ENCODE measurements around the gene BHLHE23. TPM values are rescaled to one million over a fixed set of nuclear protein-coding genes. Genes with fewer than 3 reads are reported as not detected.

BHLHE23 gene
- total RNA-seq, 4 donors from 2014 or later, result not detected

DNA sequence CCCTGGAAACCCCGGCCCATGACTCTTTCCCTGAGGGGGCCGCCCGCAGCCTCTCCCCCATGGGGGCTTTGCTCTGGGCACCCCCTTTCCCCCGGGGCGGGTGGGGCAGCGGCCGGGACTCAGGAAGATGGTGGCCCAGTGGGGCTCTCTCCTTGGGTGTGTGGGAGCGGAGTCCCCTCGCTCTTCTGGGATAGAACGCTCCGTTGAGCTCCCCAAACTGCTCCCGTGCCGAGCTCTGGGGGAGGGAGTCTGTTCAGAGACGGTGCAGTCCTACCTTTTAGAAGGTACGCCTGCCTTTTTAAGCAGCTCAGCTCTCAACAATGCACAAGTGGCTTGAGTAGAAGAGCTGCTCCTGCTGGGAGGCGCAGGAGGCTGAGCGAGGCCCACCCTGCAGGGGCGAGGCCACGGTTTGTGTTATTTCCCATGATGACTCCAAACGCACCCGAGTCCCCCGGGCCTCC lies 21.7 kb upstream of the BHLHE23 start:
- peaks cover 0 to 9% (median 0%) of the 10 kb centered on the region in 4 donors for H3K4me1 ChIP-seq
- no peak for TF ChIP-seq EP300 (IDR thresholded peaks at IDR 0.05)
- TF ChIP-seq, protein P1, sequence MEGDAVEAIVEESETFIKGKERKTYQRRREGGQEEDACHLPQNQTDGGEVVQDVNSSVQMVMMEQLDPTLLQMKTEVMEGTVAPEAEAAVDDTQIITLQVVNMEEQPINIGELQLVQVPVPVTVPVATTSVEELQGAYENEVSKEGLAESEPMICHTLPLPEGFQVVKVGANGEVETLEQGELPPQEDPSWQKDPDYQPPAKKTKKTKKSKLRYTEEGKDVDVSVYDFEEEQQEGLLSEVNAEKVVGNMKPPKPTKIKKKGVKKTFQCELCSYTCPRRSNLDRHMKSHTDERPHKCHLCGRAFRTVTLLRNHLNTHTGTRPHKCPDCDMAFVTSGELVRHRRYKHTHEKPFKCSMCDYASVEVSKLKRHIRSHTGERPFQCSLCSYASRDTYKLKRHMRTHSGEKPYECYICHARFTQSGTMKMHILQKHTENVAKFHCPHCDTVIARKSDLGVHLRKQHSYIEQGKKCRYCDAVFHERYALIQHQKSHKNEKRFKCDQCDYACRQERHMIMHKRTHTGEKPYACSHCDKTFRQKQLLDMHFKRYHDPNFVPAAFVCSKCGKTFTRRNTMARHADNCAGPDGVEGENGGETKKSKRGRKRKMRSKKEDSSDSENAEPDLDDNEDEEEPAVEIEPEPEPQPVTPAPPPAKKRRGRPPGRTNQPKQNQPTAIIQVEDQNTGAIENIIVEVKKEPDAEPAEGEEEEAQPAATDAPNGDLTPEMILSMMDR (IDR thresholded peaks at IDR 0.05), result no peak
- TF ChIP-seq POLR2A (IDR thresholded peaks at IDR 0.05), result no peak
- 11 to 12% methylated on average over 14 to 19 of the region's 22 CpGs for WGBS, 2 donors
- H3K4me3 ChIP-seq, result no peak overlapping the region
- no peak overlapping the region for H3K27ac ChIP-seq
- H3K27me3 ChIP-seq, result peaks cover 0 to 97% of the 10 kb centered on the region in 2 donors
- no peaks in the 10 kb centered on the region for H3K9me3 ChIP-seq
- no peak for DNase-seq (ENCODE audit: low spot score in 2 of 2)
- no peaks in the 10 kb centered on the region for H3K36me3 ChIP-seq

DNA sequence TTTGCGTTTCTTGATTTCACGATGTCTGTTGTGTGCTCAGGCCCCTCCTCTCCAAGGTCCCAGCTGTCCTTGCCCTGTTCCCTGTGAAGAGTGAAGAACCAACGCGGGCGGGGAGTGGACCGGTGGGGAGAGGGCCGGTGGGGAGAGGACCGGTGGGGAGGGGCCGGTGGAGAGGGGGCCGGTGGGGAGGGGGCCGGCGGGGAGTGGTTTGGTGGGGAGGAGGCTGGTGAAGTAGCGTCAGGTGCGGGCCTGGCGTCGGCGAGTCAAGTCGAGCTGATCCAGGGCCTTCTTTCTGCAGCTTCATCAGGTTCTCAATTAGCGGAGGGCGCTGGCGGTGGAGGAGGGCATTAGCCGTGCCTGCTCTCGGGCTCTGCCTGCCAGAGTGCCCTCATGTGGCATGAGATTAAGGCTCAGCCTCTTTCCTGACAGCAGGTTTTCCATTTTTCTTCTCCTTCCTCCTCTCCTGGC lies 21.2 kb upstream of the BHLHE23 start:
- TF ChIP-seq, protein P1 (IDR thresholded peaks at IDR 0.05), result no peak
- TF ChIP-seq EP300 (IDR thresholded peaks at IDR 0.05), result no peak
- TF ChIP-seq POLR2A (IDR thresholded peaks at IDR 0.05), result no peak
- DNase-seq (ENCODE audit: low spot score in 2 of 2), result no peak
- Histone ChIP-seq H3K27ac (no peak overlapping the region), H3K4me1 (peaks cover 0 to 9% (median 0%) of the 10 kb centered on the region in 4 donors), H3K27me3 (peaks cover 0 to 97% of the 10 kb centered on the region in 2 donors), H3K9me3 (no peaks in the 10 kb centered on the region), H3K36me3 (no peaks in the 10 kb centered on the region), H3K4me3 (no peak overlapping the region)
- WGBS, 2 donors, result 13 to 15% methylated on average over 13 to 16 of the region's 23 CpGs

DNA sequence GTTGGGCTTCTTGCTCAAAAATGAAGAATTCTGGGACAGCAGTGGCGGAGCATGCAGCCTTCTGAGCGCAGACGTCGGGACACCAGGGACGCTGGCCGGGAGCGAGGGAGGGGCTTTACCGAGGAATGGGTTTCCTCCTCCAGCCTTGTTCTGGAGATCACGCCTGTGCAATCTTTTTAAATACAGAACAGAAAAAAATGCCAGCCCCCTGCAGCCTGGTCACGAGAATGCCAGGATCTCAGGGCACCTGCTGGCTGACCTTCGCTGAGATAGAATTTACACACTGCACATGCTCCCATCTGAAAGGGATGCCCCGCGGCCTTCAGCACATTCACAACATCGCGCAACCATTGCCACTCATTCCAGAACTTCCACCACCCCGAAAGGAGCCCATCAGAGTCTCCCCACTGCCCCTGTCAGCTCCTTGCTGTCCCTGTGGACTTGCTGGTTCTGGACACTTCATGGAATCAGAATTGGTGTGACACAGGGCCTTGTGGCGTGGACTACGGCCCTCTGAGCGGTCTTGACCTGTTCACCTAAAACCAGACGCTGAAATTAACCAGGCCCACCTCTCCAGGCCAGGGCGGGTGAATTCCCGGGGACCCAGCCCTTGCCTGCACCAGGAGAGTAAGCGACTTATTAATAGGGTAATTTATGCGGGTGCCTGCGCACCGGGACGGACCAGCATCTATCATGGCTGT lies 20.6 kb upstream of the BHLHE23 start:
- TF ChIP-seq EP300 (IDR thresholded peaks at IDR 0.05) (no peak), POLR2A (IDR thresholded peaks at IDR 0.05) (no peak)
- TF ChIP-seq, protein P1 (IDR thresholded peaks at IDR 0.05), result no peak
- Histone ChIP-seq H3K4me1 (peaks cover 0 to 9% (median 0%) of the 10 kb centered on the region in 4 donors), H3K27me3 (peaks cover 0 to 97% of the 10 kb centered on the region in 2 donors), H3K4me3 (no peak overlapping the region), H3K36me3 (no peaks in the 10 kb centered on the region), H3K27ac (no peak overlapping the region), H3K9me3 (no peaks in the 10 kb centered on the region)
- 46 to 56% methylated on average over 23 to 27 of the region's 27 CpGs for whole genome bisulfite sequencing, 2 donors
- no peak for DNase-seq (ENCODE audit: low spot score in 2 of 2)

DNA sequence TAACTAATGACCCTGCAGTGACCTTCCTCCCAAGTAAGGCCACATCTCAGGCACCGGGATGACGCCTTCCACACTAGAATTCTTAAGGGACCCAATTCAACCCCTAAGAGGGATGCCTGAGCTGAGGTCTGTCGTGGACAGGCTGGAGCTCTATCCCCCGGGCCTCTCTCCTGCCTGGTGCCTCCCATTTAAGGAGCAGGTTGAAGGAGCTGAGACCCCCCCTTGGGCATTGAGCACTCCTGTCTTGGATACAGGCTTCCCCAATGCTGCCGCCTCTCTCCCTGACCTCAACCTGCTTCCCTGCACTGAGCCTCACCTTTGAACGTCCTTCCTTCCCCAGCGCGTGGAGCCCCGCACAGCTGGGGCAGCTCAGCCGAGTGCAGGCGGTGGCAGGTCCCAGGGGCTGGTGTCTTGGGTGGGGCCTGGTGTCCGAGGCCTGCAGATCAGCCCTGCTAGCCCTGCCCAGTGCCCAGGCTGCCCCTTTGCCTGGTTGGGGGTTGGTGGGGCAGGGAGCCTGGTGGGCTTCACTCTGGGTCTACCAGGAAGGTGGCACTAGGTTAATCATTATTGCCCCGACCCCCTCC lies 19.9 kb upstream of the BHLHE23 start:
- TF ChIP-seq POLR2A (IDR thresholded peaks at IDR 0.05) (no peak), EP300 (IDR thresholded peaks at IDR 0.05) (no peak)
- TF ChIP-seq, protein P1 (IDR thresholded peaks at IDR 0.05), result no peak
- H3K9me3 ChIP-seq, result no peaks in the 10 kb centered on the region
- no peak overlapping the region for H3K27ac ChIP-seq
- H3K4me1 ChIP-seq, result peaks cover 0 to 9% (median 0%) of the 10 kb centered on the region in 4 donors
- no peak overlapping the region for H3K4me3 ChIP-seq
- 67 to 73% methylated on average over 7 of the region's 13 CpGs for WGBS, 2 donors
- H3K36me3 ChIP-seq, result no peaks in the 10 kb centered on the region
- H3K27me3 ChIP-seq, result peaks cover 0 to 97% of the 10 kb centered on the region in 2 donors
- DNase-seq (ENCODE audit: low spot score in 2 of 2), result no peak

Data from tibial nerve (tissue), 4 donors.